ENCODE measurements around the gene RASAL1.

RASAL1 gene

GRCh38 chr12:113137861-113138783, 2.6 kb upstream of the RASAL1 start:
- TF ChIP-seq TCF12 (IDR thresholded peaks at IDR 0.05; ENCODE audit: low read depth), result no peak
- peak; percentile 41; the same call in 1 of the 2 replicates for TF ChIP-seq YY1 (IDR thresholded peaks at IDR 0.05; ENCODE audit: low read depth)

- TF ChIP-seq YY1 (IDR thresholded peaks at IDR 0.05; ENCODE audit: low read depth) (0 out of 2 replicates have a peak, but pooled peaks have one; percentile 19), TAF1 (IDR thresholded peaks at IDR 0.05; ENCODE audit: low read depth) (no peak), EGR1 (IDR thresholded peaks at IDR 0.05) (no peak), FOXM1 (IDR thresholded peaks at IDR 0.05; ENCODE audit: borderline replicate concordance, low read depth) (no peak), CREB1 (IDR thresholded peaks at IDR 0.05; ENCODE audit: low read depth) (no peak), RAD21 (IDR thresholded peaks at IDR 0.05; ENCODE audit: low read depth) (no peak), REST (IDR thresholded peaks at IDR 0.05; ENCODE audit: low read depth) (no peak), USF1 (IDR thresholded peaks at IDR 0.05) (no peak), TEAD4 (IDR thresholded peaks at IDR 0.05) (peak; percentile 44; the same call in 1 of the 2 replicates), NFIC (IDR thresholded peaks at IDR 0.05) (no peak), EP300 (IDR thresholded peaks at IDR 0.05; ENCODE audit: borderline replicate concordance) (peak; percentile 40; the same call in 1 of the 2 replicates), TCF12 (IDR thresholded peaks at IDR 0.05; ENCODE audit: low read depth) (peak; percentile 74), ZBTB7A (IDR thresholded peaks at IDR 0.05; ENCODE audit: low read depth) (no peak), CEBPB (IDR thresholded peaks at IDR 0.05) (peak; percentile 80)
- TF ChIP-seq, protein P1, sequence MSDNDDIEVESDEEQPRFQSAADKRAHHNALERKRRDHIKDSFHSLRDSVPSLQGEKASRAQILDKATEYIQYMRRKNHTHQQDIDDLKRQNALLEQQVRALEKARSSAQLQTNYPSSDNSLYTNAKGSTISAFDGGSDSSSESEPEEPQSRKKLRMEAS (IDR thresholded peaks at IDR 0.05), result peak; percentile 39; the same call in 1 of the 2 replicates
Measured at GRCh38 chr12:113136990-113137511, 1.5 kb upstream of the RASAL1 start.

DNA sequence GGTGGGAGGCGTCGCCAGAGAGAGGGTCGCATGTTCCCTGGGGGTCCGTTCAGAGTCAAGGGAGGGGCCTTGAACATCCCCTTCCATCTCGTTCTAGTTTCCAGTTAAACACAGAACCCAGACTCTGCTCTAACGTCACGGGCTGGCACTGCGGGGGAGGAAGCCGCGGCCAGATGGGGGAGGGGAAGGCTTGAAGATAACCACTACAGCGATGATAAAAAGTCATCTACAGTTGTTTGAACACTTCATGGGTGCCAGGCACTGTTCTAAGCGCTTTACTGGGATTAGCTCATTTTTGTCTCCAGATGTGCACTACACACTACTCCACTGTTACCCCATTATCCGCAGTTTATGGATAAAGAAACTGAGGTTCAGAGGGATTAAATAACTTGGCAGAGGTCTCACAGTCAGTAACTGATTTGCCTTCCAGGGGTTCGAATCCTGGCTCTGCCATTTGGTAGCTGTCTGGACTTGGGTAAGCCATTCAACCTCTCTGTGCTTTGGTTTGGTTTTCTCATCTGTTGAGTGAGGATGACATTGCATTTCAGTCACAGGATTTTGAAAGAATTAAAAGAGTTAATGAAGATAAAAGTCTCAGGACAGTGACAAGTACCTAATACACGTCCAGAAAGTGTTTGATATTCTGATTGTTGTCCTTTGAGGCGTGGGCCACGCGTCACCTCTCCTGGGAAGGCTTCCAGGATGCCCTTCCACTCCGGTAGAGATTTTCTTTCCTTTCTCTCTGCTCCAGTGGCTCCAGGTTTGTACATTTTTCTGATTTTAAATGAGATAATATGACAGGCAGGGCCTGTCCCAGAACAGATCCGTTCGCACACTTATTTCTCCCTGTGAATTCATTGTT, 798 bp upstream of the RASAL1 start:
- TF ChIP-seq REST (IDR thresholded peaks at IDR 0.05; ENCODE audit: low read depth) (no peak), TEAD4 (IDR thresholded peaks at IDR 0.05) (no peak), TCF12 (IDR thresholded peaks at IDR 0.05; ENCODE audit: low read depth) (peak; percentile 6), EGR1 (IDR thresholded peaks at IDR 0.05) (peak; percentile 78)

DNA sequence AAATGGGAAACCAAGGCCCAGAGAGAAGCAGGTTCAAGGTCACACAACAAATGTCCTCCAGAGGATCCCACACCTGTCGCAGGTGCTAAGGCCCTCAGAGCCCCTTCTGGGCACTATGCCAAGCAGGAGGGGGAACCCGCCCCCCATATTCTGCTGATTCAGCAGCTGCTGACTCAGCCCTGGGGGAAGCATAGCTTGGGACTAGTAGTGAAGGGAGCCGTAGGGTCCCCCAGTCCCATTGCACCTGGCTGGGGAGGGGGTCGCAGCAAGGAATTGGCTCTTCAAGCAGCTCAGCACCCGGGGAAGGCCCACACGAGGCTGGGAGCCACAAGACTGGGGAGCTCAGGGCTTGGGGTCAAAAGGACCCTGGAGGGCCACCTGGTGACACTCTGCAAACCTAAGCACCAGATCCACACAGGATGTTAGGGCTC, 1.0 kb downstream of the RASAL1 start:
- TF ChIP-seq NFIC (IDR thresholded peaks at IDR 0.05) (peak; percentile 46; the same call in 1 of the 2 replicates), CREB1 (IDR thresholded peaks at IDR 0.05; ENCODE audit: low read depth) (no peak)

DNA sequence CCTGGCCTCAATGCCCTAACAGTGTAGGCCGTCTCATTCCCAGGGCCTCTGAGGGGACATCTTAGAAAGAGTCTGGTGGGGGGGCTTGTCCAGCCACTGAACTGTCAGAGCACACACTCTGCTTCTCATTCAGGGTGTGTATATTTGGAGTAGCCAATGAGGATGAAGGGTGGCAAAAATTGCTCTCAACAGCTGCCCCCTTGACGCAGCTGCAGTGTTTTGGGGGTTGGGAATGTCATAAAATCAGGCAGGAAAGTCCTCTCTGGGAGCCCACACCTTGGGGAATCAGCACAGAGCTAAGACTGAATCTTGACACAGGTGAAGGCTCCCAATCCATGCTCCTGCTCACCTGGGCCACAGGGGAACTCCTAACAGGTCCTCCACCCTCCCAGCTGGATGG, 1.5 kb downstream of the RASAL1 start:
- TF ChIP-seq CEBPB (IDR thresholded peaks at IDR 0.05), result no peak
- no peak for TF ChIP-seq TCF12 (IDR thresholded peaks at IDR 0.05; ENCODE audit: low read depth)
- TF ChIP-seq ZBTB7A (IDR thresholded peaks at IDR 0.05; ENCODE audit: low read depth), result no peak
- no peak for TF ChIP-seq EP300 (IDR thresholded peaks at IDR 0.05; ENCODE audit: borderline replicate concordance)
- TF ChIP-seq CREB1 (IDR thresholded peaks at IDR 0.05; ENCODE audit: low read depth), result no peak
- TF ChIP-seq EGR1 (IDR thresholded peaks at IDR 0.05), result no peak
- TF ChIP-seq TAF1 (IDR thresholded peaks at IDR 0.05; ENCODE audit: low read depth), result no peak

GRCh38 chr12:113133666-113134065, 1.9 kb downstream of the RASAL1 start:
- TF ChIP-seq TCF12 (IDR thresholded peaks at IDR 0.05; ENCODE audit: low read depth) (0 out of 2 replicates have a peak, but pooled peaks have one; percentile 21), TAF1 (IDR thresholded peaks at IDR 0.05; ENCODE audit: low read depth) (no peak)

All from Ishikawa (cell line).